ENCODE results near the gene LMF1. TPM values are rescaled to one million over a fixed set of nuclear protein-coding genes. Genes with fewer than 3 reads are reported as not detected.

Gene LMF1
- total and polyA plus RNA-seq, 9 of the 15 experiments (the other 6 are each of a cell fraction or from before 2014, with no cell fraction given), result 0.11 to 1.6 (median 0.55) TPM; not detected in 1

- ATAC-seq, result no peak
- H3K27me3 ChIP-seq (ENCODE audit: control insufficient read depth in 2 of 2, insufficient read depth in 2 of 2, low read length in 2 of 2), result peaks cover 26 to 85% of the 10 kb centered on the region in 2 experiments; a peak in 4 of 5 replicates
- H3K79me2 ChIP-seq (ENCODE audit: control insufficient read depth, insufficient read depth, low read length), result no peaks in the 10 kb centered on the region
- DNase-seq (ENCODE audit: extremely low read depth in 1 of 4, low spot score in 3 of 4), result no peak
- H3K4me1 ChIP-seq (replicated peaks in 1 of 2; ENCODE audit: control insufficient read depth in 2 of 2, insufficient read depth in 2 of 2, low read length in 2 of 2), result peaks cover 0 to 15% of the 10 kb centered on the region in 2 experiments; a peak in 1 of 5 replicates
- intact Hi-C loops (cut with micrococcal nuclease) (no loop called here), in situ Hi-C loops (cut with MboI) (no loop called here)
- H3K9me3 ChIP-seq (replicated peaks; ENCODE audit: control insufficient read depth, insufficient read depth, low read depth, low read length), result no peaks in the 10 kb centered on the region
- H3K4me2 ChIP-seq (ENCODE audit: insufficient read depth, low read length), result no peak overlapping the region
- H3K36me3 ChIP-seq (ENCODE audit: control insufficient read depth, insufficient read depth, low read length), result no peaks in the 10 kb centered on the region
- FAIRE-seq, result no peak
- POLR2A ChIA-PET, result interaction anchor here (0.6 to 1.1 kb wide), 3 partner anchors 14 to 36 kb away, joined by 3 to 4 read pairs (median 3); no protein-coding TSS in a partner anchor
- 14% methylated on average over 29 of the region's 37 CpGs for WGBS (ENCODE audit: insufficient coverage, low coverage, missing lambda C conversion rate)
- H3K27ac ChIP-seq (ENCODE audit: extremely low read depth, low read depth, low read length), result no peak overlapping the region
- BruUV-seq (replicated peaks), result no TSS peak
- H3K9ac ChIP-seq (ENCODE audit: insufficient read depth in 1 of 2, low read depth in 2 of 2, low read length in 2 of 2), result 0 out of 4 replicates have a peak overlapping the region, but pooled peaks of 1 of the 2 experiments have one; percentile 17
- CTCF ChIA-PET (ENCODE audit: low intra/inter-chr PET ratio), result no interaction called here
- no peak overlapping the region for H2AFZ ChIP-seq (ENCODE audit: low read depth, low read length)
- H3K9me1 ChIP-seq (ENCODE audit: control insufficient read depth, insufficient read depth, low read length), result no peaks in the 10 kb centered on the region
- H4K20me1 ChIP-seq (replicated peaks; ENCODE audit: control insufficient read depth, insufficient read depth, low read length), result peaks cover 22% of the 10 kb centered on the region
- no peak overlapping the region for H3K4me3 ChIP-seq
- no peak for TF ChIP-seq MTA3 (IDR thresholded peaks at IDR 0.05; ENCODE audit: borderline replicate concordance)
- TF ChIP-seq ZNF449 (CRISPR knock-in tag; IDR thresholded peaks at IDR 0.05), result no peak
- no peak for TF ChIP-seq NUFIP1 (IDR thresholded peaks at IDR 0.05; ENCODE audit: partially characterized antibody)
- TF ChIP-seq TBL1XR1 (IDR thresholded peaks at IDR 0.05; ENCODE audit: low read length in 2 of 2), result no peak
- TF ChIP-seq ZNF780A (CRISPR knock-in tag; IDR thresholded peaks at IDR 0.05), result no peak
- TF ChIP-seq SETDB1 (IDR thresholded peaks at IDR 0.05; ENCODE audit: low read length), result no peak
- TF ChIP-seq PURB (CRISPR knock-in tag; IDR thresholded peaks at IDR 0.05; ENCODE audit: low read depth), result no peak
- no peak for TF ChIP-seq HNRNPUL1 (IDR thresholded peaks at IDR 0.05; ENCODE audit: low read length)
- no peak for TF ChIP-seq ZBTB1 (CRISPR knock-in tag; IDR thresholded peaks at IDR 0.05; ENCODE audit: borderline replicate concordance, low read depth)
- no peak for TF ChIP-seq PML (IDR thresholded peaks at IDR 0.05; ENCODE audit: low read length)
- TF ChIP-seq POLR2H (tag; IDR thresholded peaks at IDR 0.05; ENCODE audit: low read depth), result no peak
- no peak for TF ChIP-seq HDAC1 (IDR thresholded peaks at IDR 0.05)
- TF ChIP-seq BRD4 (IDR thresholded peaks at IDR 0.05), result no peak
- no peak for TF ChIP-seq YY1 (IDR thresholded peaks at IDR 0.05; ENCODE audit: borderline replicate concordance in 1 of 3, control insufficient read depth in 1 of 3, extremely low read depth in 1 of 3, insufficient read depth in 3 of 3, insufficient read length in 1 of 3, insufficient replicate concordance in 2 of 3, low read depth in 1 of 3, low read length in 2 of 3)
- no peak for TF ChIP-seq CEBPZ (IDR thresholded peaks at IDR 0.05; ENCODE audit: borderline replicate concordance, low read depth, low read length)
- TF ChIP-seq CAMTA2 (CRISPR knock-in tag; conservative IDR thresholded peaks at IDR 0.05), result no peak
- TF ChIP-seq ZNF174 (CRISPR knock-in tag; IDR thresholded peaks at IDR 0.05), result no peak
- TF ChIP-seq BACH1 (tag; IDR thresholded peaks at IDR 0.05), result no peak
Observed at GRCh38 chr16:1011316-1012082, 40.7 kb upstream of the LMF1 start.

All from K562 (cell line).